Vagina (tissue), 2 donors: Measurements from ENCODE around the gene ARID5B. TPM values are rescaled to one million over a fixed set of nuclear protein-coding genes. Genes with fewer than 3 reads are reported as not detected.

Source experiments
- DNase-seq, 2 donors: peaks; one replicate each; pipeline ENCODE4 v3.0.0-alpha.2; 2017; ENCODE audit errors: extremely low spot score in 2 of 2
- H3K27ac ChIP-seq: fragments of 200-600 bp; sonication (generic); one replicate; pipeline ENCODE4 v1.5.1; 2019
- H3K27me3 ChIP-seq: fragments of 200-600 bp; sonication (generic); one replicate; pipeline ENCODE4 v1.5.1; 2019
- H3K36me3 ChIP-seq, 2 donors: fragments of 200-600 bp; sonication (generic); one replicate each; pipeline ENCODE4 v1.5.1; 2017 to 2019
- H3K4me1 ChIP-seq: fragments of 200-600 bp; sonication (generic); one replicate; pipeline ENCODE4 v1.5.1; 2019
- H3K4me3 ChIP-seq, 2 donors: fragments of 200-600 bp; sonication (generic); 1 replicate in 1 of 2; 2 replicates in 1 of 2; pipeline ENCODE4 v1.5.1; 2016 to 2019
- H3K9me3 ChIP-seq: fragments of 200-600 bp; sonication (generic); one replicate; pipeline ENCODE4 v1.5.1; 2019
- POLR2A ChIP-seq, 2 donors: fragments of 450-650 bp; IDR thresholded peaks; one replicate each; pipeline ENCODE4 v1.6.1; 2017; ENCODE audit warnings: antibody characterized with exemption in 2 of 2, mild to moderate bottlenecking in 2 of 2, moderate library complexity in 2 of 2
- POLR2AphosphoS5 ChIP-seq, 2 donors: sonication (generic); formaldehyde crosslinking; IDR thresholded peaks; one replicate each; pipeline ENCODE4 v1.9.0; 2017; ENCODE audit warnings: antibody characterized with exemption in 2 of 2, mild to moderate bottlenecking in 2 of 2, low read depth in 1 of 2; ENCODE audit not compliant: insufficient read depth in 1 of 2
- intact Hi-C: fragments of 100-400 bp; cut with DNase I; formaldehyde crosslinking; loops from one replicate; pipeline ENCODE4 v1.15.1; 2023
- total RNA-seq: library from RNA; depleted of rRNA; stranded (reverse); fragments of >200 nt; gene quantifications from one replicate; pipeline ENCODE4 v1.2.3, GENCODE V29; 2016
- TF ChIP-seq, protein P1 (sequence below), 3 experiments: fragments of 450-650 bp in 2 of 3; fragments of 200-600 bp in 1 of 3; sonication (generic) in 1 of 3; IDR thresholded peaks; one replicate each; pipeline ENCODE4 v1.5.1; 2017 to 2019; ENCODE audit warnings: antibody characterized with exemption in 3 of 3, mild to moderate bottlenecking in 2 of 3, moderate library complexity in 2 of 3

ARID5B gene
- total RNA-seq, 1 donor from 2014 or later: 75.9 TPM

DNA sequence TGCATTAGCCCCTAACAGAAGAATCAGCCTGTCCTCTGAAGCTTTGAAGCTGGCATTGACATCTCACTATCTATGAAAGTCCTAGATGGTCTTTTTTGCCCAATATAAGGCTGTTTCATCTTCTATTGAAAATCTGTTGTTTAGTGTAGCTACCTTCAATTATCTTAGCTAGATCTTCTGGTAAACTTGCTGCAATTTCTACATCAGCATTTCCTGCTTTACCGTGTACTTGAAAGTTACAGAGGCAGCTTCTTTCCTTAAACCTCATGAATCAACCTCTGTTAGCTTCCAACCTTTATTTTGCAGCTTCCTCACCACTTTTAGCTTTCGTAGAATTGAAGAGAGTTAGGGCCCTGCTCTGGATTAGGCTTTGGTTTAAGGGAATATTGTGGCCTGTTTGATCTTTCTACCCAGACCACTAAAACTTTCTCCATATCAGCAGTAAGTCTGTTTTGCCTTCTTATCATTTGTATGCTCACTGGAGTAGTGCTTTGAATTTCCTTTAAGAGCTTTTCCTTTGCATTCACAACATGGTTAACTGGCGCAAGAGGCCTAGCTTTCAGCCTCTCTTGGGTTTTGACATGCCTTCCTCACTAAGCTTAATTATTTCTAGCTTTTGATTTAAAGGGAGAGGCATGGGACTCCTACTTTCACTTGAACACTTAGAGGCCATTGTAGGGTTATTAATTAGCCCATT lies 32.5 kb downstream of the ARID5B start:
- Histone ChIP-seq H3K27me3 (no peaks in the 10 kb centered on the region), H3K9me3 (no peaks in the 10 kb centered on the region), H3K27ac (peak overlapping the region; percentile 57), H3K36me3 (no peaks in the 10 kb centered on the region), H3K4me3 (no peak overlapping the region), H3K4me1 (peaks cover 36% of the 10 kb centered on the region)
- TF ChIP-seq, protein P1, sequence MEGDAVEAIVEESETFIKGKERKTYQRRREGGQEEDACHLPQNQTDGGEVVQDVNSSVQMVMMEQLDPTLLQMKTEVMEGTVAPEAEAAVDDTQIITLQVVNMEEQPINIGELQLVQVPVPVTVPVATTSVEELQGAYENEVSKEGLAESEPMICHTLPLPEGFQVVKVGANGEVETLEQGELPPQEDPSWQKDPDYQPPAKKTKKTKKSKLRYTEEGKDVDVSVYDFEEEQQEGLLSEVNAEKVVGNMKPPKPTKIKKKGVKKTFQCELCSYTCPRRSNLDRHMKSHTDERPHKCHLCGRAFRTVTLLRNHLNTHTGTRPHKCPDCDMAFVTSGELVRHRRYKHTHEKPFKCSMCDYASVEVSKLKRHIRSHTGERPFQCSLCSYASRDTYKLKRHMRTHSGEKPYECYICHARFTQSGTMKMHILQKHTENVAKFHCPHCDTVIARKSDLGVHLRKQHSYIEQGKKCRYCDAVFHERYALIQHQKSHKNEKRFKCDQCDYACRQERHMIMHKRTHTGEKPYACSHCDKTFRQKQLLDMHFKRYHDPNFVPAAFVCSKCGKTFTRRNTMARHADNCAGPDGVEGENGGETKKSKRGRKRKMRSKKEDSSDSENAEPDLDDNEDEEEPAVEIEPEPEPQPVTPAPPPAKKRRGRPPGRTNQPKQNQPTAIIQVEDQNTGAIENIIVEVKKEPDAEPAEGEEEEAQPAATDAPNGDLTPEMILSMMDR (IDR thresholded peaks at IDR 0.05): no peak
- TF ChIP-seq POLR2AphosphoS5 (IDR thresholded peaks at IDR 0.05; ENCODE audit: insufficient read depth in 1 of 2, low read depth in 1 of 2): no peak
- no peak for TF ChIP-seq POLR2A (IDR thresholded peaks at IDR 0.05)
- intact Hi-C loops: no loop called here
- no peak for DNase-seq

DNA sequence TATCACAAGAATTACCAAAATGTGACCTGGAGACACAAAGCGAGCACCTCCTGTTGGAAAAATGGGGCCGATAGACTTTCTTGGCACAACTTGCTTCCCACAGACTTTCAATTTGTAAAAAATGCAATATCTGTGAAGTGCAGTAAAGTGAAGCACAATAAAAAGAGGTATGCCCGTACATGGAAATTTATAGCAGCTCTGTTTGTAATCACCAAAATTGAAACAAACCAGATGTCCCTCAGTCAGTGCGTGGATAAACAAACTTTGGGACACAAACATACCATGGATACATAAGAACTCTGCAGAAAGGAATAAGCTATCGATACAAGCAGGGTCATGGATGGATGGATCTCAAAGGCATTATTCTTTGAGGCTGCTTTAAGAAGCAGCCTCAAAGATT lies 33.6 kb downstream of the ARID5B start:
- TF ChIP-seq, protein P1 (IDR thresholded peaks at IDR 0.05): no peak
- no peak for TF ChIP-seq POLR2A (IDR thresholded peaks at IDR 0.05)
- no peak for TF ChIP-seq POLR2AphosphoS5 (IDR thresholded peaks at IDR 0.05; ENCODE audit: insufficient read depth in 1 of 2, low read depth in 1 of 2)
- Histone ChIP-seq H3K9me3 (no peaks in the 10 kb centered on the region), H3K36me3 (no peaks in the 10 kb centered on the region), H3K27ac (peak overlapping the region; percentile 57), H3K4me1 (peaks cover 46% of the 10 kb centered on the region), H3K27me3 (no peaks in the 10 kb centered on the region), H3K4me3 (no peak overlapping the region)
- intact Hi-C loops: no loop called here
- no peak for DNase-seq

DNA sequence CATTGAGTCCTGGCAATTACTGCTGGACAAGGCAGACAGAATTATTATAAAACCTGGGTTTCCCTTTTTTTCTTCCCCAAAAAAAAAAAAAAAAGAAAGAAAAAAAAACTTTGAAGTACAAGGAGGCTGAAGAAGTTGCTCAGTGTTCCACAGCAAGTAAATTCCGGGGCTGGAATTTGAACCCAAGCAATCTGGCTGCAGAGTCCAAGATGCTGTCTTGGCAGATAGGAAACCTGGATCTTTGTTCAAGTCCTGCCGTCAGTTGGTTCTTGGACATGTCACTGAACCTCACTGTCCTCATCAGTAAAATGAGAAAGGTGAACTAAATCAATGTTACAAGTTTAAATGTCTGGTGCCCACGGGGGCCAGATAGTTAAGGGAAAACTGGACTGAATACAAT lies 35.3 kb downstream of the ARID5B start:
- H3K36me3 ChIP-seq: no peaks in the 10 kb centered on the region
- peaks cover 56% of the 10 kb centered on the region for H3K4me1 ChIP-seq
- intact Hi-C loops: no loop called here
- no peak overlapping the region for H3K4me3 ChIP-seq
- no peak for DNase-seq
- no peak for TF ChIP-seq POLR2A (IDR thresholded peaks at IDR 0.05)
- TF ChIP-seq, protein P1 (IDR thresholded peaks at IDR 0.05): no peak
- TF ChIP-seq POLR2AphosphoS5 (IDR thresholded peaks at IDR 0.05; ENCODE audit: insufficient read depth in 1 of 2, low read depth in 1 of 2): no peak
- H3K27ac ChIP-seq: peak overlapping the region; percentile 79
- H3K9me3 ChIP-seq: no peaks in the 10 kb centered on the region
- H3K27me3 ChIP-seq: no peaks in the 10 kb centered on the region

DNA sequence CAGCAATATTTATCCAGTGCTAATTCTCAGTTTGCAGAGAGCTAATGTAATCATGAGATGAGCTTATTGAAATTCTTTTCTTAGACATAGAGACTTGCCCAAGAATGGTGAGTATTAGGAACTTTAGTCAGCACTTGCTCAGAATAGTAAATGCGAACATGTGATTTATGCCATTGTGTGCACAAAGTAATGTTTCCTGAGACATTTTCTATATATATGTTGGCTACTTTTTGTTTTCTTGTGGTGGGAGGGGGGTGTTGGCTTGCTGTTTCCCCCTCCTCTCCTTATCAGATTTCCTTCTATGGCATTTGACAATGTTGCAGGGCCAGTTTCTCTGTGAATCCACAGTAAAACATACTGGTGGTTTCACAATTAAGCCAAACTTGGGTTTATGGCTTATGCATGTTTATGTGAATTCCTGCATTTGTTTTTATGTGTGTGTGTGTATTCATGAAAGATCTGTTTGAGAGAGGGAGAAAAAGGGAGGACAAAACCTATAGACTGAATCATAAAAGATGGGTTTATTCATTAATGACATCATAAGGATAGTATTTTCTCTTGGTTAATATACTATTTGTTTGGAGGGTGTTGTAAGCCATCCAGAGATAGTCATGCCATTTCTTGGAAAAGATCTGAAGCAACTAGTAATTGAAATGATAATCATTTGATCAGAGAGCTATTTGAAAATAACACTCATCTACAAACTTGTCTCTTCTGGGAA lies 36.3 kb downstream of the ARID5B start:
- TF ChIP-seq, protein P1 (IDR thresholded peaks at IDR 0.05): no peak
- TF ChIP-seq POLR2AphosphoS5 (IDR thresholded peaks at IDR 0.05; ENCODE audit: insufficient read depth in 1 of 2, low read depth in 1 of 2) (peak in 1 of 2 donors; percentile 83), POLR2A (IDR thresholded peaks at IDR 0.05) (no peak)
- no peak for DNase-seq
- Histone ChIP-seq H3K4me3 (no peak overlapping the region), H3K9me3 (no peaks in the 10 kb centered on the region), H3K4me1 (peaks cover 65% of the 10 kb centered on the region), H3K27ac (peak overlapping the region; percentile 79), H3K36me3 (no peaks in the 10 kb centered on the region), H3K27me3 (no peaks in the 10 kb centered on the region)
- intact Hi-C loops: no loop called here

DNA sequence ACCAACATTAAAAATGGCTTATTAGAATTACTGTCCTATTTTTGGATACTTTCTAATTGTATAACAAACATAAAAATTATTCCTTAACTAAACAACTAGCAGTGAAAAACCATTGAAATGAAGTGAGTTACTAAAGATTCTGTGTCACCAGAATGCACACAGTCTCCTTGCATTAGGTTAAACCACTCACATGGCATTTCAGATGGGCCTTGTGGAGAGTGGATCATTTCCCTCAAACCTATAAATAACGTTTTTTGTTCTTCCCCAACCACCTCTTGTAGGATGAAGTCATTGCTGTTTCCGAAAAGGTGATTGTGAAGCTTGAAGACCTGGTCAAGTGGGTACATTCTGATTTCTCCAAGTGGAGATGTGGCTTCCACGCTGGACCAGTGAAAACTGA lies 38.4 kb downstream of the ARID5B start:
- Histone ChIP-seq H3K27ac (peak overlapping the region; percentile 79), H3K4me1 (peaks cover 86% of the 10 kb centered on the region), H3K27me3 (no peaks in the 10 kb centered on the region), H3K36me3 (no peaks in the 10 kb centered on the region), H3K4me3 (no peak overlapping the region), H3K9me3 (no peaks in the 10 kb centered on the region)
- no peak for DNase-seq
- TF ChIP-seq POLR2AphosphoS5 (IDR thresholded peaks at IDR 0.05; ENCODE audit: insufficient read depth in 1 of 2, low read depth in 1 of 2): no peak
- TF ChIP-seq POLR2A (IDR thresholded peaks at IDR 0.05): no peak
- TF ChIP-seq, protein P1 (IDR thresholded peaks at IDR 0.05): no peak
- intact Hi-C loops: no loop called here
